HUDEP-2 (cell line): ENCODE data around the gene RBFOX2.
"Not testable (repeated sequence)": the region's sequence is repeated elsewhere in the genome, so short reads cannot be mapped to it uniquely, and the experiment has no call there.

Experiments used
- DNase-seq, 76 experiments: peaks; one replicate each; lab custom pipeline; 2025; ENCODE audit not compliant: unreplicated experiment in 76 of 76; lab: John Stamatoyannopoulos, UW

RBFOX2 gene

GRCh38 chr22:35746946-35747703, 281.5 kb downstream of the RBFOX2 start:
- DNase-seq, result no peak

GRCh38 chr22:35746248-35746647, 282.4 kb downstream of the RBFOX2 start:
- no peak for DNase-seq

GRCh38 chr22:35743326-35743860, 285.2 kb downstream of the RBFOX2 start:
- DNase-seq, result no peak

GRCh38 chr22:35742342-35743100, 286.1 kb downstream of the RBFOX2 start:
- peak in 61 of 76 experiments; percentile 3 to 89 (median 64) for DNase-seq

- DNase-seq, result no peak
Observed at GRCh38 chr22:35740616-35741015, 288.0 kb downstream of the RBFOX2 start.

- no peak for DNase-seq
Observed at GRCh38 chr22:35739931-35740380, 288.7 kb downstream of the RBFOX2 start.

- peak in 6 of 76 experiments; percentile 4 to 38 (median 11) for DNase-seq
Observed at GRCh38 chr22:35739076-35739930, 289.3 kb downstream of the RBFOX2 start.

GRCh38 chr22:35737886-35738285, 290.7 kb downstream of the RBFOX2 start:
- not testable (repeated sequence) for DNase-seq

- no peak for DNase-seq
Observed at GRCh38 chr22:35736701-35737100, 291.9 kb downstream of the RBFOX2 start.

- DNase-seq, result no peak
Observed at GRCh38 chr22:35736166-35736565, 292.5 kb downstream of the RBFOX2 start.

GRCh38 chr22:35735542-35735941, 293.1 kb downstream of the RBFOX2 start:
- DNase-seq, result no peak

GRCh38 chr22:35734517-35734827, 294.2 kb downstream of the RBFOX2 start:
- no peak for DNase-seq

GRCh38 chr22:35733791-35734516, 294.7 kb downstream of the RBFOX2 start:
- no peak for DNase-seq

- no peak for DNase-seq
Observed at GRCh38 chr22:35733036-35733435, 295.6 kb downstream of the RBFOX2 start.

GRCh38 chr22:35732116-35732515, 296.5 kb downstream of the RBFOX2 start:
- no peak for DNase-seq

GRCh38 chr22:35731321-35731720, 297.3 kb downstream of the RBFOX2 start:
- DNase-seq, result no peak

GRCh38 chr22:35729309-35729698, 299.3 kb downstream of the RBFOX2 start:
- DNase-seq, result no peak

- no peak for DNase-seq
Observed at GRCh38 chr22:35728639-35729308, 299.9 kb downstream of the RBFOX2 start.

- no peak for DNase-seq
Observed at GRCh38 chr22:35727436-35727835, 301.2 kb downstream of the RBFOX2 start.

- no peak for DNase-seq
Observed at GRCh38 chr22:35726933-35727332, 301.7 kb downstream of the RBFOX2 start.
